GM12875 (cell line): ENCODE measurements around the gene PSAP.

Experiments used
- H3K4me3 ChIP-seq: one replicate; pipeline ENCODE4 v1.5.1; 2011; ENCODE audit warnings: low read depth, low read length, control low read depth
- CTCF ChIP-seq: IDR thresholded peaks from 2 replicates; pipeline ENCODE4 v1.5.1; 2011; ENCODE audit warnings: low read depth, mild to moderate bottlenecking, control low read depth, inconsistent platforms, low read length, moderate library complexity, borderline replicate concordance; ENCODE audit not compliant: insufficient read depth

The PSAP gene

GRCh38 chr10:71865561-71866041, 14.6 kb upstream of the PSAP start:
- TF ChIP-seq CTCF = no peak
- H3K4me3 ChIP-seq = no peak overlapping the region

GRCh38 chr10:71864911-71865361, 13.9 kb upstream of the PSAP start:
- TF ChIP-seq CTCF = no peak
- no peak overlapping the region for H3K4me3 ChIP-seq

- no peak overlapping the region for H3K4me3 ChIP-seq
- TF ChIP-seq CTCF = no peak
Measured at GRCh38 chr10:71863203-71863602, 12.2 kb upstream of the PSAP start.

GRCh38 chr10:71860243-71861029, 9.4 kb upstream of the PSAP start:
- no peak overlapping the region for H3K4me3 ChIP-seq

GRCh38 chr10:71857934-71858890, 7.2 kb upstream of the PSAP start:
- H3K4me3 ChIP-seq = no peak overlapping the region
- no peak for TF ChIP-seq CTCF

More at GRCh38 chr10:71860243-71861029, 9.4 kb upstream of the PSAP start:
- no peak for TF ChIP-seq CTCF

GRCh38 chr10:71856619-71857018, 5.6 kb upstream of the PSAP start:
- H3K4me3 ChIP-seq = no peak overlapping the region
- no peak for TF ChIP-seq CTCF
